Upper lobe of left lung (tissue), 6 donors: Measurements from ENCODE around the gene DNAJC10. TPM values are rescaled to one million over a fixed set of nuclear protein-coding genes. Genes with fewer than 3 reads are reported as not detected.

ENCODE experiments used
- ATAC-seq, 2 donors: fragments of 200-7000 bp; cut with Tn5 transposase; one replicate each; pipeline ENCODE4 v1.9.1; 2022; ENCODE audit warnings: mild to moderate bottlenecking in 2 of 2, moderate library complexity in 2 of 2; ENCODE audit not compliant: low FRiP score in 2 of 2
- DNase-seq, 2 donors: peaks; one replicate each; pipeline ENCODE4 v3.0.0-alpha.2; 2019 to 2020
- H3K27ac ChIP-seq, 4 donors: fragments of 200-600 bp; sonication (generic); one replicate each; pipeline ENCODE4 v1.5.1; 2016 to 2019
- H3K27me3 ChIP-seq, 4 donors: fragments of 200-600 bp; sonication (generic); one replicate each; pipeline ENCODE4 v1.5.1; 2017 to 2019
- H3K36me3 ChIP-seq, 4 donors: fragments of 200-600 bp; sonication (generic); one replicate each; pipeline ENCODE4 v1.5.1; 2016 to 2019
- H3K4me1 ChIP-seq, 4 donors: fragments of 200-600 bp; sonication (generic); one replicate each; pipeline ENCODE4 v1.5.1; 2018 to 2019
- H3K4me3 ChIP-seq, 4 donors: fragments of 200-600 bp; sonication (generic); one replicate each; pipeline ENCODE4 v1.5.1; 2017 to 2019; ENCODE audit warnings: mild to moderate bottlenecking in 2 of 4, moderate library complexity in 1 of 4
- H3K9me3 ChIP-seq, 4 donors: fragments of 200-600 bp; sonication (generic); one replicate each; pipeline ENCODE4 v1.5.1; 2018 to 2019
- CTCF ChIP-seq, 6 experiments: fragments of 450-650 bp in 4 of 6; fragments of 200-600 bp in 2 of 6; sonication (generic) in 2 of 6; IDR thresholded peaks; one replicate each; pipeline ENCODE4 v1.5.1; 2016 to 2019; ENCODE audit warnings: antibody characterized with exemption in 6 of 6
- EP300 ChIP-seq, 4 donors: sonication (generic); formaldehyde crosslinking; IDR thresholded peaks; one replicate each; pipeline ENCODE4 v1.5.1; 2017; ENCODE audit warnings: antibody characterized with exemption in 4 of 4, control low read depth in 2 of 4
- POLR2A ChIP-seq, 4 donors: fragments of 450-650 bp; IDR thresholded peaks; one replicate each; pipeline ENCODE4 v1.5.1; 2016 to 2017; ENCODE audit warnings: antibody characterized with exemption in 4 of 4, mild to moderate bottlenecking in 2 of 4
- POLR2AphosphoS5 ChIP-seq, 2 donors: sonication (generic); formaldehyde crosslinking; IDR thresholded peaks; one replicate each; pipeline ENCODE4 v1.5.1; 2017; ENCODE audit warnings: antibody characterized with exemption in 2 of 2
- WGBS, 2 donors: methylation state at CpG; one replicate each; pipeline ENCODE4 v1.1.5; 2017 to 2018; 5-methylcytosine and 5-hydroxymethylcytosine counted together
- total RNA-seq, 6 donors: library from RNA; depleted of rRNA in 4 of 6; stranded (reverse); fragments of >200 nt in 4 of 6; gene quantifications; one replicate each; pipeline versions ENCODE4 v1.1.0 to v1.2.1, GENCODE V29; 2016 to 2021
- donor health status: DM: no; HTN: no; CAD: no; lungs with moderate emphysema.
- donor health status: DM: no; HTN: yes; CAD: no; lungs with severe emphysema.

The DNAJC10 gene
- total RNA-seq, 6 donors from 2014 or later: 13.7 to 94.6 (median 57.9) TPM

- ATAC-seq (no peak), DNase-seq (no peak)
- Histone ChIP-seq H3K27me3 (no peaks in the 10 kb centered on the region), H3K27ac (no peak overlapping the region), H3K36me3 (no peaks in the 10 kb centered on the region), H3K9me3 (no peaks in the 10 kb centered on the region), H3K4me3 (no peak overlapping the region), H3K4me1 (no peaks in the 10 kb centered on the region)
- WGBS, 2 donors: 84 to 87% methylated on average over 2 of the region's 2 CpGs
- no peak for TF ChIP-seq CTCF (IDR thresholded peaks at IDR 0.05)
Observed at GRCh38 chr2:182798736-182799135, 82.7 kb downstream of the DNAJC10 start.

- no peaks in the 10 kb centered on the region for H3K9me3 ChIP-seq
- H3K4me1 ChIP-seq: no peaks in the 10 kb centered on the region
- no peak for DNase-seq
- H3K27ac ChIP-seq: no peak overlapping the region
- WGBS, 2 donors: 77 to 86% methylated on average over 5 of the region's 5 CpGs
- TF ChIP-seq POLR2A (IDR thresholded peaks at IDR 0.05) (no peak), POLR2AphosphoS5 (IDR thresholded peaks at IDR 0.05) (no peak), CTCF (IDR thresholded peaks at IDR 0.05) (no peak), EP300 (IDR thresholded peaks at IDR 0.05) (no peak)
- ATAC-seq: no peak
- no peaks in the 10 kb centered on the region for H3K36me3 ChIP-seq
- no peak overlapping the region for H3K4me3 ChIP-seq
- H3K27me3 ChIP-seq: no peaks in the 10 kb centered on the region
Observed at GRCh38 chr2:182804128-182804527, 88.1 kb downstream of the DNAJC10 start.

DNA sequence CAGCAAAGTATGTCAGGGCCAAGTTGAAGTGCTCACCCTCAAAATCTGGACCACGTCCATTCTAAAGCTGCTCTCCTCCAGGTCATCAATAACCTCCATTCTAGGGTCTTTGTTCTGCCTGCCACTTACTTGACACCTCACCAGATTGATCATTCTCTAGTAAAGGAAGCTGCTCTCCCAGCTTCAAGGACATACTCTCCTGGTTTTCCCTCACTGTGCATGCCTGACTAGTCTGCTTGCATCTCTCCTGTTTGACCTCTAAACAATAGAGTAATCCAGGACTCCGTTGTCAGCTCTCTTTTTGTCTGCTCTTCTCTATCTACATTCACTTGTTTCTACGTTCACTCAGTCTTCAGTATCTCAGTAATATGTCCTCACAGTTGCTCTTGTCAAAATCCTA is 91.3 kb downstream of the DNAJC10 start:
- no peak overlapping the region for H3K27ac ChIP-seq
- ATAC-seq (no peak), DNase-seq (no peak)
- no peaks in the 10 kb centered on the region for H3K9me3 ChIP-seq
- no peak for TF ChIP-seq POLR2A (IDR thresholded peaks at IDR 0.05)
- H3K27me3 ChIP-seq: no peaks in the 10 kb centered on the region
- no peak overlapping the region for H3K4me3 ChIP-seq
- 53 to 59% methylated on average over 3 of the region's 3 CpGs for WGBS, 2 donors
- H3K36me3 ChIP-seq: no peaks in the 10 kb centered on the region
- H3K4me1 ChIP-seq: no peaks in the 10 kb centered on the region

GRCh38 chr2:182810087-182810486 is 94.0 kb downstream of the DNAJC10 start:
- no peaks in the 10 kb centered on the region for H3K9me3 ChIP-seq
- H3K36me3 ChIP-seq: no peaks in the 10 kb centered on the region
- ATAC-seq: no peak

GRCh38 chr2:182814380-182814779 is 98.3 kb downstream of the DNAJC10 start:
- no peaks in the 10 kb centered on the region for H3K4me1 ChIP-seq
- no peaks in the 10 kb centered on the region for H3K9me3 ChIP-seq
- ATAC-seq: no peak
- no peak overlapping the region for H3K27ac ChIP-seq
- DNase-seq: no peak
- no peaks in the 10 kb centered on the region for H3K27me3 ChIP-seq
- 87 to 95% methylated on average over 6 of the region's 6 CpGs for WGBS, 2 donors
- no peaks in the 10 kb centered on the region for H3K36me3 ChIP-seq
- H3K4me3 ChIP-seq: no peak overlapping the region
- TF ChIP-seq POLR2AphosphoS5 (IDR thresholded peaks at IDR 0.05) (no peak), EP300 (IDR thresholded peaks at IDR 0.05) (no peak), POLR2A (IDR thresholded peaks at IDR 0.05) (no peak), CTCF (IDR thresholded peaks at IDR 0.05) (no peak)

More at GRCh38 chr2:182810087-182810486, 94.0 kb downstream of the DNAJC10 start:
- H3K4me3 ChIP-seq: no peak overlapping the region
- H3K4me1 ChIP-seq: no peaks in the 10 kb centered on the region
- no peaks in the 10 kb centered on the region for H3K27me3 ChIP-seq
- no peak for TF ChIP-seq CTCF (IDR thresholded peaks at IDR 0.05)
- TF ChIP-seq EP300 (IDR thresholded peaks at IDR 0.05): no peak
- TF ChIP-seq POLR2AphosphoS5 (IDR thresholded peaks at IDR 0.05): no peak
- no peak for TF ChIP-seq POLR2A (IDR thresholded peaks at IDR 0.05)
- no peak overlapping the region for H3K27ac ChIP-seq
- no peak for DNase-seq
- 86% methylated on average over 3 of the region's 3 CpGs for WGBS, 2 donors
